ENCODE results near the gene SCIN. TPM values are rescaled to one million over a fixed set of nuclear protein-coding genes. Genes with fewer than 3 reads are reported as not detected.

SCIN gene
- total RNA-seq, 1 donor = 4.3 TPM

DNA sequence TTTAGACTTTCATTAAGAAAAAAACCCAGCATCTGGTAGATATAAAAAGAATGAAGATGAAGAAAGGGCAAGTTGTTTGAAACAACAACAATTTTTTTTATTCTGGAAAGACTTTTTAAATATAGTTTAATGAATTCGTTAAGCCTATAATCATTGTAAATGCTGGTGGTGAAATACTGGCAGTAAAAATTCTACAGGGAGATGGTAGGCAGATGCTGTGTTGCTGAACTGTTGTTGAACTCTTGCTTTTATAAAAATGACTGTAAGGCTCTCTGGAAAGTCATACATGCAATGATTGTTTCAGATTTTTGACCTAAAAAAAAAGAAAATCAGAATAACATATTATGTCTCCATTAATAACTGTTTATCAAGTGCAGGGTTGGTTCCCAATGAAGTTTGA is 39.0 kb downstream of the SCIN start:
- DNase-seq (ENCODE audit: low read depth) = no peak
- TF ChIP-seq, protein P1, sequence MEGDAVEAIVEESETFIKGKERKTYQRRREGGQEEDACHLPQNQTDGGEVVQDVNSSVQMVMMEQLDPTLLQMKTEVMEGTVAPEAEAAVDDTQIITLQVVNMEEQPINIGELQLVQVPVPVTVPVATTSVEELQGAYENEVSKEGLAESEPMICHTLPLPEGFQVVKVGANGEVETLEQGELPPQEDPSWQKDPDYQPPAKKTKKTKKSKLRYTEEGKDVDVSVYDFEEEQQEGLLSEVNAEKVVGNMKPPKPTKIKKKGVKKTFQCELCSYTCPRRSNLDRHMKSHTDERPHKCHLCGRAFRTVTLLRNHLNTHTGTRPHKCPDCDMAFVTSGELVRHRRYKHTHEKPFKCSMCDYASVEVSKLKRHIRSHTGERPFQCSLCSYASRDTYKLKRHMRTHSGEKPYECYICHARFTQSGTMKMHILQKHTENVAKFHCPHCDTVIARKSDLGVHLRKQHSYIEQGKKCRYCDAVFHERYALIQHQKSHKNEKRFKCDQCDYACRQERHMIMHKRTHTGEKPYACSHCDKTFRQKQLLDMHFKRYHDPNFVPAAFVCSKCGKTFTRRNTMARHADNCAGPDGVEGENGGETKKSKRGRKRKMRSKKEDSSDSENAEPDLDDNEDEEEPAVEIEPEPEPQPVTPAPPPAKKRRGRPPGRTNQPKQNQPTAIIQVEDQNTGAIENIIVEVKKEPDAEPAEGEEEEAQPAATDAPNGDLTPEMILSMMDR (IDR thresholded peaks at IDR 0.05; ENCODE audit: insufficient read depth, low read depth, low read length) = no peak
- H3K4me3 ChIP-seq (ENCODE audit: low read depth, low read length) = no peak overlapping the region

DNA sequence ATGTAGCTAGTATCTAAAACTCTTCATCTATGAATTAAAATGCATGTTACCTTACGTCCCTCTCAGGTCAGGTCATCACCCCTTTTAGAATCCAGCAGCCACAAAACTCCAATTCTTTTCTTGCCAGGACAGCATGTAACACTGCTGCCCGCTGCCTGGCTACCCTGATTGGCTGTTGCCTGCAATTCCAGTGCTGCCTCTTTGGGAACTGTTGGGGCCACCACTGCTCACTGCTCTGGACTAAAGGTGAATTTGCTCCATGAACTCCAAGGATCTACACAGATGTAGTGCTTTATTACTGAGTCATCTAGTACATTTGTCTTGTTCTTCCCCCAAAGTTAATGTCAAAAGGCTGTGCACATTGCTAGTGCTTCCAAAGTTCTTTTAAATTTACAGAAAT is 40.4 kb downstream of the SCIN start:
- no peak for DNase-seq (ENCODE audit: low read depth)
- TF ChIP-seq, protein P1 (IDR thresholded peaks at IDR 0.05; ENCODE audit: insufficient read depth, low read depth, low read length) = no peak
- no peak overlapping the region for H3K4me3 ChIP-seq (ENCODE audit: low read depth, low read length)

- no peak for DNase-seq (ENCODE audit: low read depth)
- TF ChIP-seq, protein P1 (IDR thresholded peaks at IDR 0.05; ENCODE audit: insufficient read depth, low read depth, low read length) = no peak
- H3K4me3 ChIP-seq (ENCODE audit: low read depth, low read length) = no peak overlapping the region
These were observed 42.1 kb downstream of the SCIN start for GRCh38 chr7:12612622-12613021.

- TF ChIP-seq, protein P1 (IDR thresholded peaks at IDR 0.05; ENCODE audit: insufficient read depth, low read depth, low read length) = no peak
- DNase-seq (ENCODE audit: low read depth) = no peak
- no peak overlapping the region for H3K4me3 ChIP-seq (ENCODE audit: low read depth, low read length)
These were observed 49.0 kb downstream of the SCIN start for GRCh38 chr7:12619461-12620069.

GRCh38 chr7:12620371-12620770 is 49.9 kb downstream of the SCIN start:
- no peak for DNase-seq (ENCODE audit: low read depth)
- no peak overlapping the region for H3K4me3 ChIP-seq (ENCODE audit: low read depth, low read length)
- TF ChIP-seq, protein P1 (IDR thresholded peaks at IDR 0.05; ENCODE audit: insufficient read depth, low read depth, low read length) = no peak

DNA sequence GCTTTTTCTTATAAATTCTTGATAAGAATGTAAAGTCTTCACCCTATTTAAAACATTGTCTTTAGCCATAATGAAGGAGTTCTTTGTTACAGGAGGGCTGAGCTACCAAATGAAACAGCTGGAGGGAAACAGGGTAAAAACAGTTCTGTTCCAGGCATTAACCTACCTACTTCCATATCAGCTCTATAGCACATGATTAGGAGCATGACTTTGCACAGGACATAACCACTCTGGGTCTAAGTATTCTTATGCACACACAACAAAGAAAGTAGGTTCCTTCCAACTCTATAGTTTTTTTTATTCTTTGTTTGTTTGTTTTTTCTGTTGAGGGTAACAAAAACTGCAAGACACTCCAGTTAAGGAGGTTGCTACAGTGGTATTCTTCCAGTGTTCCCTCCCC is 52.7 kb downstream of the SCIN start:
- no peak overlapping the region for H3K4me3 ChIP-seq (ENCODE audit: low read depth, low read length)
- DNase-seq (ENCODE audit: low read depth) = no peak
- TF ChIP-seq, protein P1 (IDR thresholded peaks at IDR 0.05; ENCODE audit: insufficient read depth, low read depth, low read length) = no peak
